ENCODE results near the gene DYNLT1.

Gene DYNLT1

DNA sequence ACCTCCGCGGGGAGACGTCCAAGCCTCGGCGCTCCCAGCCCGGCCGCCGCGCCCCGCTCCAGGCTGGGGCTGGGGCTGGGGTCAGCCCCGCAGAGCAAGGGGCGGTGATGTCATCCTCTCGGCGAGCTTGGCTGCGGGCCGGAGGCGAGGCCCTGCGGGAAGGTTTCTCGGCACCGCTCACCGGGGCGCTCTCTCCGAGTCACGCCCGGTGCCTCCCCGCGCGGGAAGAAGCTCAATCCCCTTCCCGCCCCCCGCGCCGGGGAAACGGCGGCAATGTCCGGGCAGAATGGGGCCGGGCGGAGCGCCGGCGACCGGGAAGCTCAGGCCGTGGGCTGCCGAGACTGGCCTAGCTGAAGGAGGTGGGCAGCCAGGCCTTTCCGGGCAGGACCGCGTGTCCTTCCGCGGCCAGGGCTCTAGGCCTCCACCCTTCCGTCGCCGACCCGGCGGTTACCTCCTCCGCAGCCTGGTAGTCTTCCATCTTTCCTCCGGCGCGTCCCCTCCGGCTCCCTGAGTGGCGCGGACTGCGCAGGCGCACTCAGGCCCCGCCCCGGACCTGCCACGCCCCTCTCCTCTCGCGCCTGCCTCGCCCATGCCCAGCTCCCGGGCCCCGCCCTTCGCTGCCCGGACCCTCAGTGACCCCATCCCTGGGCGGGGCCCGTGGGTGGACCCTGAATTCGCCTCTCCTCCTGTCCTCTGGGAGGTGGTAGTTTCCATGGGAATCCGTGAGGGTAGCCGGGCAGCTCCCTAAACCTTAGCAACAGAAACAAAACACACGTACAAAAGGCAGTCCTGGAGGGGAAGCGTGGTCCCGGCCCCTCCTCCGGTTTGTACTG is at the start of gene DYNLT1:
Gene DYNLT1 (minus strand): TSS at position 513 of the 833 bp plus-strand sequence. CDS start 35 bp downstream, at position 478.
- DNase-seq = peak; percentile 97
- TF ChIP-seq, protein P1, sequence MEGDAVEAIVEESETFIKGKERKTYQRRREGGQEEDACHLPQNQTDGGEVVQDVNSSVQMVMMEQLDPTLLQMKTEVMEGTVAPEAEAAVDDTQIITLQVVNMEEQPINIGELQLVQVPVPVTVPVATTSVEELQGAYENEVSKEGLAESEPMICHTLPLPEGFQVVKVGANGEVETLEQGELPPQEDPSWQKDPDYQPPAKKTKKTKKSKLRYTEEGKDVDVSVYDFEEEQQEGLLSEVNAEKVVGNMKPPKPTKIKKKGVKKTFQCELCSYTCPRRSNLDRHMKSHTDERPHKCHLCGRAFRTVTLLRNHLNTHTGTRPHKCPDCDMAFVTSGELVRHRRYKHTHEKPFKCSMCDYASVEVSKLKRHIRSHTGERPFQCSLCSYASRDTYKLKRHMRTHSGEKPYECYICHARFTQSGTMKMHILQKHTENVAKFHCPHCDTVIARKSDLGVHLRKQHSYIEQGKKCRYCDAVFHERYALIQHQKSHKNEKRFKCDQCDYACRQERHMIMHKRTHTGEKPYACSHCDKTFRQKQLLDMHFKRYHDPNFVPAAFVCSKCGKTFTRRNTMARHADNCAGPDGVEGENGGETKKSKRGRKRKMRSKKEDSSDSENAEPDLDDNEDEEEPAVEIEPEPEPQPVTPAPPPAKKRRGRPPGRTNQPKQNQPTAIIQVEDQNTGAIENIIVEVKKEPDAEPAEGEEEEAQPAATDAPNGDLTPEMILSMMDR (IDR thresholded peaks at IDR 0.05) = no peak
- H3K27ac Mint-ChIP-seq = peak within 1 kb of the TSS; percentile 99
- H3K4me1 Mint-ChIP-seq = peaks cover 56% of the 10 kb centered on the region
- H3K36me3 Mint-ChIP-seq (ENCODE audit: low read depth) = peaks cover 33% of the 10 kb centered on the region
- peak within 1 kb of the TSS; percentile 98 for H3K4me3 Mint-ChIP-seq
- H3K9me3 Mint-ChIP-seq = no peaks in the 10 kb centered on the region
- H3K27me3 Mint-ChIP-seq (ENCODE audit: low read depth, poor library complexity) = peaks cover 15% of the 10 kb centered on the region

DNA sequence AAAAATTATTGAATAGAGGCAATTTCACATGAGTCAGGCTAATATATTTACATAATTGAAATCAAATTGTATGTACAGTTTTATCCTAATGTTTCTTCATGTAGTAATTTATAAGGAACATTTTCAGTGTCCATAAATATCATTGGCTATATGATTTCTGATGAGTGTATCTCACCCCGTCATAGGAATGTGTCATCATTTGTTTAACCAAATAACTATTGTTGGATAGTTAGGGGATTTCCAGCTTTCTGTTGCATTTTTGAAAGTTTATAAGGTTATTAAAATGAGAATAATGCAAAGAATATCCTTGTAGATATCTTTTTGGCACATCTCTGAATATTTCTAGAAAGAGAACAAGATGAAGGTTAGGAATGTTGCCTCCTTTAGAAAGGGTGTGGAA is 44.3 kb upstream of the DYNLT1 start:
- Mint-ChIP-seq H3K9me3 (no peaks in the 10 kb centered on the region), H3K4me1 (peaks cover 10% of the 10 kb centered on the region), H3K36me3 (ENCODE audit: low read depth) (no peaks in the 10 kb centered on the region), H3K27ac (no peak overlapping the region), H3K27me3 (ENCODE audit: low read depth, poor library complexity) (peaks cover 30% of the 10 kb centered on the region), H3K4me3 (no peak overlapping the region)
- TF ChIP-seq, protein P1 (IDR thresholded peaks at IDR 0.05) = no peak
- no peak for DNase-seq

DNA sequence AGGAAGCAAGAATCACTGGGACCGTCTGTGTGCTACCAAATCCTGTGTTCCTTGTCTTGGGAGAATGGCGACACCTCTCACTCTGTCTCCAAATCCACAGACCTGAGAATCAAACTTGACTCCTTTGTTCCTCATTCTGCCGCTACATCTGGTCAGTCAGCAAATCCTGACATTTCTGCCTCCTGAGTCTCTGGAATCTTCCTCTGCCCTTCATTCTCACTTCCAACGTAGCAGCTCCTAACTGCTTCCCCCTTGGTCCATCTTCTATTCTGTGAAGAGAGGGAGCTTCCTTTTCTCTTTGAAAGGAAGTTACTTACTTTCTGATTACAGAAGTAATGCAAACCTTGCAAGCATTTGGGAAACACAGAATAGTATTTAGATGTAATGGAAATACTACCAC is 43.0 kb upstream of the DYNLT1 start:
- no peak for DNase-seq
- H3K4me3 Mint-ChIP-seq = no peak overlapping the region
- peaks cover 33% of the 10 kb centered on the region for H3K27me3 Mint-ChIP-seq (ENCODE audit: low read depth, poor library complexity)
- no peaks in the 10 kb centered on the region for H3K36me3 Mint-ChIP-seq (ENCODE audit: low read depth)
- H3K27ac Mint-ChIP-seq = no peak overlapping the region
- no peaks in the 10 kb centered on the region for H3K9me3 Mint-ChIP-seq
- TF ChIP-seq, protein P1 (IDR thresholded peaks at IDR 0.05) = no peak
- H3K4me1 Mint-ChIP-seq = peaks cover 6% of the 10 kb centered on the region

DNA sequence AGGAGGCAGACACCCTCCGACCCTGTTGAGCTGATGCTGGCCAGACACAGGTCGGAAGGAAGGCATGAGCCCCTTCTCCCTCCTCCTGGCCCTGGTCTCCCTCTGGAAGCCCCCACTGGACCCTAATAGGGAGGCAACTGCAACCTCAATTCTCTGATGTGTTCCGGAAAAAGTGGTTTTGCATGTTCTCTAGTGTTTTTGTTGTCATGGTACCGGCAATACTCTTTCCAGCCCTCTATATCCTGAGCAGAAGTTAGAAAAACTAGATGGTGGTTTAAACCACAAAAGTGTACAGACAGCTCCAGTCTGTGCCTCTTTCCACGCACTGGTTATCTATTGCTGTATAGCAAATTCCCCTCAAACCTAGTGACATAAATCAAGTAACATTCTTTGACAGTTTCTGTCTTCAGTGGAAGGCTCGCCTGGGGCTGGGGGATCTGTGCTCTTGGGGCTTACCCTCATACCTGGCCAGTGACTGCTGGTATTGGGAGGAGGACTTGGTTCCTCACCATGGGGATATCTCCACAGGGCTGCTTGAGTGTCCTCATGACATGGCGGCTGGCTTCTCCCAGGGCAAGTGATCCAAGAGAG is 42.3 kb upstream of the DYNLT1 start:
- Mint-ChIP-seq H3K27me3 (ENCODE audit: low read depth, poor library complexity) (peaks cover 31% of the 10 kb centered on the region), H3K4me1 (peaks cover 6% of the 10 kb centered on the region), H3K36me3 (ENCODE audit: low read depth) (no peaks in the 10 kb centered on the region), H3K27ac (no peak overlapping the region), H3K9me3 (no peaks in the 10 kb centered on the region), H3K4me3 (no peak overlapping the region)
- TF ChIP-seq, protein P1 (IDR thresholded peaks at IDR 0.05) = no peak
- DNase-seq = no peak

DNA sequence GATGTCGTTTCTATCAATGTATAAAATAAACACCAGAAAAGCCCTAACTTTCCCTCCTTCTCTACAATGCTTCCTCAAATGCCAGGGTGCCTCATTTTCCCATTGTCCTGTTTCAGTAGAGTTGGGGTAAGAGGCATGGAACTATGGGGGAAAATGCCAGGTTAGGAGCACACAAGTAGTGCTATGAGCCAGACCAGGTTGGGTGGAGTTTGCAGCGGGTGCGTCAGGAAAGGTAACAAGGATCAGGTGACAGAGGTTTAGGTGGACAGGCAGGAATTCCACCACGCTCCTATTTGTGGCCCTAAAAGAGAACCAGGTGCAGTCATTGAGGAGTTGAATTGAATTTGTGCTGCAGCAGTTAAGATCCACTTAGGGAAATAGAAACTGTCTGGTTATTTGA is 41.8 kb upstream of the DYNLT1 start:
- Mint-ChIP-seq H3K4me3 (no peak overlapping the region), H3K27ac (peak overlapping the region; percentile 5), H3K9me3 (no peaks in the 10 kb centered on the region)

More for the DNA sequence above, 41.8 kb upstream of the DYNLT1 start:
- peaks cover 31% of the 10 kb centered on the region for H3K27me3 Mint-ChIP-seq (ENCODE audit: low read depth, poor library complexity)
- peaks cover 6% of the 10 kb centered on the region for H3K4me1 Mint-ChIP-seq
- TF ChIP-seq, protein P1 (IDR thresholded peaks at IDR 0.05) = no peak
- DNase-seq = no peak
- H3K36me3 Mint-ChIP-seq (ENCODE audit: low read depth) = no peaks in the 10 kb centered on the region

Data from nephron progenitor cell (in vitro differentiated cells).